ENCODE results near the gene DNAH11. TPM values are rescaled to one million over a fixed set of nuclear protein-coding genes. Genes with fewer than 3 reads are reported as not detected.

Gene DNAH11
- total and polyA plus RNA-seq, 2 of the 8 experiments (the other 6 are each of a cell fraction or from before 2014, with no cell fraction given), result 1.8 to 4.9 TPM

DNA sequence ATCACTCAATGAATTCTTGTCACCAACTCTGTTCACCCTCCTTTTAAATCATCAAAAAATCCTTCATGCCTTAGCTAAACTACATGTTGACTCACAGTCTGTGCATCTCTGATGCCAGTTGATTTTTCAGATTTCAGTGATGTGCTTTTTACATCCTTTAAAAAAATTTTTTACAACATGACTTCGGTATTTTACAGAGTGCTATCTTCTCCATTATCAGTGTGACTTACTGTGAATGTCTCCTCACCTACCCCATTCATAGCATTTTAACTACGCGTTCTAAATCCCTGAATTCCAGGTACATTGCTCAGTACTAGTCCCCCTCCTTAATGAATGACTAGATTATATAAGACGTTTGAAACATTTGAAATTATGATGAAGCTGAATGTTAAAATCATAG lies 98.7 kb downstream of the DNAH11 start (continued):
- no peak for TF ChIP-seq BACH1 (IDR thresholded peaks at IDR 0.05; ENCODE audit: low read length)
- no peak for TF ChIP-seq NRF1 (IDR thresholded peaks at IDR 0.05; ENCODE audit: low read depth, low read length)
- no peak for TF ChIP-seq POU5F1 (IDR thresholded peaks at IDR 0.05; ENCODE audit: low read depth, low read length)
- TF ChIP-seq NANOG (IDR thresholded peaks at IDR 0.05; ENCODE audit: insufficient read depth, low read depth, low read length, poor library complexity, severe bottlenecking), result no peak
